Hematopoietic multipotent progenitor cell treated with erythropoietin and hydrocortisone succinate and interleukin-3 and kit ligand, for 6 days (in vitro differentiated cells): ENCODE data around the gene KRTAP10-11.
A peak's percentile ranks its signal among the peaks of the same experiment; 100 is the strongest.
"Not testable (repeated sequence)": the region's sequence is repeated elsewhere in the genome, so short reads cannot be mapped to it uniquely, and the experiment has no call there.

ENCODE experiments used
- DNase-seq: peaks from one replicate; pipeline ENCODE4 v3.0.0-alpha.2; 2015

The KRTAP10-11 gene

GRCh38 chr21:44615466-44615865 lies 30.7 kb upstream of the KRTAP10-11 start:
- DNase-seq: no peak

- no peak for DNase-seq
These were observed 30.2 kb upstream of the KRTAP10-11 start for GRCh38 chr21:44615911-44616590.

GRCh38 chr21:44616591-44616926 lies 29.7 kb upstream of the KRTAP10-11 start:
- no peak for DNase-seq

- DNase-seq: no peak
These were observed 29.1 kb upstream of the KRTAP10-11 start for GRCh38 chr21:44617071-44617501.

GRCh38 chr21:44618504-44618903 lies 27.7 kb upstream of the KRTAP10-11 start:
- peak; percentile 11 for DNase-seq

- no peak for DNase-seq
These were observed 27.3 kb upstream of the KRTAP10-11 start for GRCh38 chr21:44618909-44619308.

DNA sequence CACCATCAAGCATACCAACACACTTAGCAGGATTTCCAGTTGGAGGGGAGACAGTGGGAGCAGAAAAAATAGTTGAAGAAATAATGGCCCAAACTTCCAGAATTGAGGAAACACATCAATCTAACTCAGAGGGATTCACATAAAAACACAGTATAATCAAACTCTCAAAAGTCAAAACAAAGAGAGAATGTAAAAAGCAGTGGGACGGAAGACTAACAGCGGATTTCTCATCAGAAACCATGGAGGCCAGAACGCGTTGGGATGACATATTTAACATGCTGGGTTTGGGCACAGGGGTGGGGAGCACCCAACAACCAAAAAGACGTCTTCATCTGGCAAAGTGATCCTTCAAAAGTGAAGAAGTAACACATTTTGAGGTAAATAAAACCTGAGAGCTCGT lies 26.3 kb upstream of the KRTAP10-11 start:
- no peak for DNase-seq

DNA sequence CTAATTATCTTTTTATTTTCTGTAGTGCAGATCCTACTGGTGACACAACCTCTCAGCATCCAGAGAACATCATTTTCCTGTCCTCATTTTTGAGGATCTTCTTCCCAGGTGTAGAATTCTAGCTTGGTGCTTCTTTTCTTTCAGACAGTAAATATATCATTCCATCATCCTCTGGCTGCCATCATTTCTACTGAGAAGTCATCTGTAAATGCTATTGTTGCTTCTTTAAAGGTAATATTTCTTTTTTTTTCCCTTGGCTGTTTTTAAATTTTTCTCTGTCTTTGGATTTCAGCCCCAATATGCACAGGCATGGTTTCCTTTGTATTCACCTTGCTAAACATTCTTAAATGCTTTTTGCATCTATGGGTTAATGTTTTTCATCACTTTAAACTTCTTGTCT lies 22.6 kb upstream of the KRTAP10-11 start:
- DNase-seq: no peak

GRCh38 chr21:44625756-44626155 lies 20.5 kb upstream of the KRTAP10-11 start:
- no peak for DNase-seq

DNA sequence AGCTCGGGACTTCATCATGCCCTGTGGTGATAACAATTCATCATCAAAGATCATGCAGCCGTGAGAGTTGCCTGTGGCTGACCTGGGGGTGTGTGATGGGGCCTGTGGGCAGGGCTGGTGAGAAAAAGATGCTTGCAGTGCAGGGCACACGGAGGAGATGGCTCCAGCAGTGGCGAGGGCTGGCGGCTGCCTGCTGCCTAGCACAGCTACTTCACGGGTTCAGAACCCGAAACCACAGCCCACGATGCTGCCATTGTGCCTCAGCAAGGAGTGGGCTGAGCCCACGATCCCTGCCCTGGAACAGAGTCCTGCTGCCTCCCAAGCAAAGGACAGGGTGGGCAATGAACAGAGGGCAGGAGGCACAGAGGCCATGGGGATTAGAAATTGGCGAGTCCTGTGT lies 20.0 kb upstream of the KRTAP10-11 start:
- no peak for DNase-seq

- no peak for DNase-seq
These were observed 19.5 kb upstream of the KRTAP10-11 start, which contains the start of gene KRTAP10-9 for GRCh38 chr21:44626673-44627143. TSS of gene KRTAP10-9 (plus strand) at chr21:44627093. CDS start at chr21:44627172, 79 bp downstream.

GRCh38 chr21:44627181-44627822 lies 18.9 kb upstream of the KRTAP10-11 start:
- not testable (repeated sequence) for DNase-seq

GRCh38 chr21:44627831-44628233 lies 18.4 kb upstream of the KRTAP10-11 start:
- not testable (repeated sequence) for DNase-seq

DNA sequence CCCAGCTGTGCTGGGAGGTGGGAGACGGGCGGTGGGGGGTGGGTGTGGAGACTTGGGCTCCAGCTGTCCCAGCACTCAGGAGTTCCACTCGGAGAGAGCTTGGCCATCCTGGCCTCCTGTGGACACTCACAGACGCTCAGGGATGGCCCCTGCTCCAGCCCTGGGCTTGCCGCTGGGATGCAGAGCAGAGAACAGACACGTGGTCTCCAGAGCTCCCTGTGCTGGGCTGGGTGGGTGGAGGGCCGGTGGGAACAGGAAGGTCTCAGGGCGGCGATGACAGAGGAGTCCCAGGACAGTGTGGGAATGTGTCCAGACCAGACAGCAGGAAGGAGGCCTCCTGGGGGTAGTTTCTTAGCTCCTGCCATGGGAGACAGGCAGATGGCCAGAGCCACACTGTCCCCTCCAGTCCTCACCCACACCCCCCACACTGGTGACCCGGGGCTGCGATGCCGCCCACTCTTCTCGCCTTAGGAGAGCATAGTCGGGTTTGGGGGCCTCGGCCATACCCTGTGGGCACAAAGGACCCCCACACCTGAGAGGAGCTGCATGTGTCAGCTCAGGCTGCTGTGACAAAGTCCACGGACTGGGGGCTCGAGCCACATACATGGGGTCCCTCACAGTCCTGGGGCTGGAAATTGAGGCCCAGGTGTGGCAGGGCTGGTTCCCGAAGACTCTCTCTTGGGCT lies 17.4 kb upstream of the KRTAP10-11 start:
- no peak for DNase-seq

DNA sequence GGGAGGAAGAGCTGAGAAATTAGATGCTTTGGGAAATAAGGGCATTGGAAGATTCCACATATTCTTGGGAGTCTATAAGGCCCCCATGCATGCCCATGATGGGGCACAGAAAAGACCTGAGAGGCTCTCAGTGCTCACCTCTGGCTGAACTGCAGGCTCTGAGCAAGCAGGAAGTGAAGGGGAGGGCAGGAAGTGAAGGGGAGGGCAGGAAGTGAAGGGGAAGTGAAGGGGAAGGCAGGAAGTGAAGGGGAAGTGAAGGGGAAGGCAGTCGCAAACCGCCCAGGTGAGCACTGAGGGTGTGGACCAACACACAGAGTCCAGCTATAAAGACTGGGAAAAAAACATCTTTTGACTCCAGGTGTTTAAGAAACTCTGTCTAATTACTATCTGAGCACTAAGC lies 15.8 kb upstream of the KRTAP10-11 start:
- DNase-seq: no peak

DNA sequence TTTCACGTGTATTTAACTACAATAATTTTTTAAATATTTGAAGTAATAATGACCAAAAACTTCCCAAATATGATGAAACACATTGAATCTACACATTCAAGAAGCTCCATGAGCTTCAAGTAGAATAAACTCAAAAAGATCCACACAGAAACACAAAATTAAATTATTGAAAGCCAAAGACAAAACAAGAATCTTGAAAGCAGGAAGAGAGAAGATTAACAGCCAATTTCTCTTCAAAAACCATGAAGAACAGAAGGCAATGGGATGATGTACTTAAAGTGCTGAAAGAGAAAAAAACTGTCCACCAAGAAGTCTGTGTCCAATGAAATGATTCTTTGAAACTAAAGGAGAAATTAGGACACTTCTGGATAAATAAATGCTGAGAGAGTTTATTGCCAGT lies 14.1 kb upstream of the KRTAP10-11 start:
- no peak for DNase-seq

DNA sequence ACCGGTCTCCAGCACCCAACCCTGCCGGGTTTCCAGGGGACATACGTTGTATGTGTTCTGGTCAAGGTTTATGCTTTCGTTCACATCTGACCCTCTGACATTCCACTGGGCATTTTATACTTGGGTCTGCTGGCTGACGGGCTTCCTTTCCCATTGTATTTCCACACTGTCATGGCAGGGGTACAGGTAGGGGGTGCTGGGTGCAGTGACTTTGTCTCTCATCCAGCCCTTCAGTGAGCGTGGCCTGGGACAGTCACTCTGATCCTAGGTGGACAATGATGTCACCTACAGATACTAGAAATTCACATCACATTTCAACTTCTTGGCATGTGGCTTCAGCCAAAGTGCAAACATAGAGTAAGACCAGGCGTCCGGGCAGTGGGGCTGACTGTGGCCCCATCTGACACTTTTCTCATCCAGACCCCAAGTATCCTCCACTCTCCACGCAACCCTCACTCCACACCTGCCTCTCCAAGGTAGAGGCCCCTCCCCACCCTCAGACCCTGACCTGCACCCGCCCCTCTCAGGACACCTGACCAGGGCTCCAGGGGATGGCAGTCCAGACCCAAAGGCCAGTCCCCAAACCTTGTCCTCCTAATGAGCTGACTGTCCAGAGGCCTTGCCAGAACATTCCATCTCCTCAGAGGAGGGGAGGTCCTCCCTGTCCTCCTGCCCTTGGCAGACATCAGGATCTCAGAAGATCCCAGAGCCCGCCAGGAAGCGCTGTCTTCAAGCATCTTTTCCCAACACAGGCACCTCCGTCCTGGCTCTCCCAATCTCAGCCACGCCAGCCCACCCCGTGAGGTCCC lies 9.8 kb upstream of the KRTAP10-11 start:
- no peak for DNase-seq

DNA sequence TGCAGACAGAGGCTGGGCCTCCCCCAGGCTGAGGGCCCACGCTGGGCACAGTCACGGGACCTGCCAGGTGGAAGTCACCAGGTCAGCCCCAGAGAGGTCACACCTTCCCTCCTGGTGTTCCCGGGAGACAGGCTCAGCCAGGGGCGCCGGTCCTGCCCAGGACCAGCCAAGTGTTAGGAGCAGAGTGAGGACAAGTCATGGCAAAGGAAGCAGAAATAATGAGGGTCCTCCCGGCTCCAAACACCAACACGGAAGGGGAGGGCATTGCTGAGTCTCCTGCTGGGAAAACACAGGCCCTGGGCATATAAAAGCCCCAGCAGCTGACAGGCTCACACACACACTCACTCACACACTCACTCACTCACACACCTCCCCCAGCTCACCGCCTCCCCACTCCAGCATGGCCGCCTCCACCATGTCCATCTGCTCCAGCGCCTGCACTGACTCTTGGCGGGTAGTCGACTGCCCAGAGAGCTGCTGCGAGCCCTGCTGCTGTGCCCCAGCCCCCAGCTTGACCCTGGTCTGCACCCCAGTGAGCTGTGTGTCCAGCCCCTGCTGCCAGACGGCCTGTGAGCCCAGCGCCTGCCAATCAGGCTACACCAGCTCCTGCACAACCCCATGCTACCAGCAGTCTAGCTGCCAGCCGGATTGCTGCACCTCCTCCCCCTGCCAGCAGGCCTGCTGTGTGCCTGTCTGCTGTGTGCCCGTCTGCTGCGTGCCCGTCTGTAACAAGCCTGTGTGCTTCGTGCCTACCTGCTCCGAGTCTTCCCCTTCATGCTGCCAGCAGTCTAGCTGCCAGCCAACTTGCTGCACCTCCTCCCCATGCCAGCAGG lies 9.0 kb upstream of the KRTAP10-11 start, which contains the start of gene KRTAP10-10:
TSS of gene KRTAP10-10 (plus strand) at position 339 of the 833 bp plus-strand sequence. CDS start at position 401, 62 bp downstream.
- no peak for DNase-seq

DNA sequence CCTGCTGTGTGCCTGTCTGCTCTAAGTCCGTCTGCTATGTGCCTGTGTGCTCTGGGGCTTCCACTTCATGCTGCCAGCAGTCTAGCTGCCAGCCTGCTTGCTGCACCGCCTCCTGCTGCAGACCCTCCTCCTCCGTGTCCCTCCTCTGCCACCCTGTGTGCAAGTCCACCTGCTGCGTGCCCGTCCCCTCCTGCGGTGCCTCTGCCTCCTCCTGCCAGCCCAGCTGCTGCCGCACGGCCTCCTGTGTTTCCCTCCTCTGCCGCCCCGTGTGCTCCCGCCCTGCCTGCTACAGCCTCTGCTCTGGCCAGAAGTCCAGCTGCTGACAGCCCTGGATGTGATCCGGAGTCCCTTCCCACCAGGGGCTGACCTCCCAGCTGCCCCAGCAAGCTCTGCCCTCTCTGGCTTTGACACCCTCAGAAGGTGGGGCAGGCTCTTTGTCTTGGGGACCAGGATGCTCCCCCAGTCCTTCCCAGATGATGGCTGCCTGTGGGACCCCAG lies 8.3 kb upstream of the KRTAP10-11 start:
- not testable (repeated sequence) for DNase-seq

DNA sequence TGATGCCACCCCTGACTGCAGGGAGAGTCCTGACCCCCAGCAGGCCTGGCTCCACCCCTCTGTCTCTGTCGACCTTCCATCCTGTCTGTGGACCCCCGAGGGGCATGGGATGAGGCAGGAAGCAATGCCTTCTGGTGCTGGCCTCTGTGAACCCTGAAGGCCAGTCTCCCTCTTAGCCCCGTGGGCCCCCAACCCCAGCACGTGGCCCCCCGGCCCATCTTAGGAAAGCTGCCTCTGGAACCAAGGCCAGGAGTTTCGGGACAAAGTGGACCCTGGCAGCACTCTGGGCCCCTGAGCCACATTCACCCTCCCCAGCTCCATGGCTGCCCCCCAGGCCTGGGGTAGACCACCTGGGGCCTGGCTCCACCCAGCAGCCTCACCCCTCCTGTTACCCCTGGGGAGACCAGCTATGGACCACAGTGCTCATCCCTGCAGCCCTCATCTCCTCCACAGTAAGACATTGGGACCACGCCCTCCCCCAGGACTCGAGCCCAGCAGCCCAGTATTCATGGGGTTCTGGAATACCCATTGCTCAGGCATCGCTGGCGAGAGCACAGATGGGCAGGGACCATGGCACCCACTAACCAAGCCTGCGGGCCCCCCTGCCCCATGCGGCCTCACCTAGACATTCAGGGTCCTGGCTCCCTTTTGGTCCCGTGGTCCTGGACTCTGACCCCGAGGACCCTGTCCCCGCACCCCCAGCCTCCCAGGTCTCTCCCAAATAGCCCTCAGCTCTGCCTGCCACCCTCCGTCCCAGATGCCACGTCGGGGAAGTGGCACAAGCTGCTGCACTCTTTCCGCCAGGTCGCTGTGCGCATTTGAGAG lies 7.5 kb upstream of the KRTAP10-11 start:
- not testable (repeated sequence) for DNase-seq

DNA sequence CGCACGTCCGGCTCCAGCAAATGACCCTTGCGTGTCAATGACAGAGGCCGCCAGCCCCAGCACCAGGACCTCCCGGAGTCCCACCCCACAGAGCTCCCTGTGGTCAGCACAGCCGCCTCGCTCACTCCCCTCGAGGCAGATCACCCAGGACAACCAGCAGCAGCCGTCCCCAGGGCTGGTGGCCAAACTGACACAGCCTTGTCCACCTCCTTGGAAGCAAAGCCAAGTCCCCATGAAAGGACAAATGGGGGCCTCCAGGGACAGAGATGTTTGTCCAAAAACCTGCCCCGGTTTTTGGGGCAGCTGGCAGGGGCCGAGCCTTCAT lies 6.9 kb upstream of the KRTAP10-11 start:
- DNase-seq: no peak
